Activated B cell treated with CpG ODN at 0.5 μM for 24 hours (primary cell): ENCODE measurements around the gene ENAH. TPM values are rescaled to one million over a fixed set of nuclear protein-coding genes. Genes with fewer than 3 reads are reported as not detected.

Experiments used
- ATAC-seq: fragments of 200-7000 bp; cut with Tn5 transposase; one replicate; pipeline ENCODE4 v1.10.0; 2021; ENCODE audit warnings: low read depth, mild to moderate bottlenecking, moderate library complexity
- CTCF ChIA-PET: fragments of 350-600 bp; sonication (Branson Sonifier 250); formaldehyde crosslinking; loops from one replicate; lab custom pipeline; 2021; ENCODE audit warnings: antibody characterized with exemption; lab: Charles Lee
- POLR2A ChIA-PET: fragments of 350-600 bp; sonication (Branson Sonifier 250); formaldehyde crosslinking; loops from one replicate; lab custom pipeline; 2021; ENCODE audit warnings: antibody characterized with exemption; lab: Charles Lee
- DNase-seq: peaks from one replicate; pipeline ENCODE4 v3.0.0; 2022
- H3K27ac Mint-ChIP-seq: one replicate; pipeline ENCODE4 v1.8.0; 2020; ENCODE audit warnings: mixed read lengths
- H3K27me3 Mint-ChIP-seq: one replicate; pipeline ENCODE4 v1.8.0; 2021; ENCODE audit warnings: mixed read lengths
- H3K36me3 Mint-ChIP-seq: one replicate; pipeline ENCODE4 v1.8.0; 2021; ENCODE audit warnings: low read depth, mixed read lengths
- H3K4me1 Mint-ChIP-seq: one replicate; pipeline ENCODE4 v1.8.0; 2021; ENCODE audit warnings: mixed read lengths
- H3K4me3 Mint-ChIP-seq: one replicate; pipeline ENCODE4 v1.8.0; 2020; ENCODE audit warnings: mild to moderate bottlenecking, mixed read lengths
- H3K9me3 Mint-ChIP-seq: one replicate; pipeline ENCODE4 v1.8.0; 2020; ENCODE audit warnings: mixed read lengths
- CTCF ChIP-seq: fragments of 200-600 bp; IDR thresholded peaks from one replicate; pipeline ENCODE4 v1.8.0; 2022; ENCODE audit warnings: antibody characterized with exemption, mild to moderate bottlenecking
- intact Hi-C: fragments of 100-400 bp; cut with micrococcal nuclease; formaldehyde crosslinking; loops from one replicate; pipeline ENCODE4 v1.15.1; 2024
- total RNA-seq: library from RNA; stranded (reverse); gene quantifications from 2 replicates; pipeline ENCODE4 v1.2.3, GENCODE V29; 2022

ENAH gene
- total RNA-seq, 1 donor from 2014 or later, result 1.2 TPM

GRCh38 chr1:225468270-225469020, 184.5 kb downstream of the ENAH start:
- Mint-ChIP-seq H3K4me1 (peaks cover 38% of the 10 kb centered on the region), H3K36me3 (no peaks in the 10 kb centered on the region), H3K4me3 (peak overlapping the region; percentile 90), H3K9me3 (no peaks in the 10 kb centered on the region), H3K27me3 (no peaks in the 10 kb centered on the region), H3K27ac (peak overlapping the region; percentile 98)
- ChIA-PET CTCF (interaction anchor here (1.0 to 2.6 kb wide), 7 partner anchors 9 to 519 kb away, joined by 3 to 21 read pairs (median 7); no protein-coding TSS in a partner anchor), POLR2A (interaction anchor here (0.5 to 4.4 kb wide), 21 partner anchors 10 to 1290 kb away, joined by 3 to 168 read pairs (median 9); partner anchors contain the start of genes H3-3A, LBR, PARP1 and PYCR2)
- DNase-seq (no peak), ATAC-seq (no peak)
- intact Hi-C loops, result loop anchor here (5.0 kb wide), 1 partner anchor 719 kb away; the partner anchor contains the start of gene ACBD3
- TF ChIP-seq CTCF, result no peak

- ChIA-PET POLR2A (interaction anchor here (0.6 to 4.4 kb wide), 28 partner anchors 11 to 940 kb away, joined by 3 to 168 read pairs (median 5); partner anchors contain the start of genes H3-3A, LBR, PARP1 and PYCR2), CTCF (interaction anchor here (1.0 to 2.6 kb wide), 9 partner anchors 10 to 940 kb away, joined by 3 to 21 read pairs (median 4); partner anchors contain the start of gene PARP1)
- DNase-seq, result peak; percentile 75
- Mint-ChIP-seq H3K4me1 (peaks cover 40% of the 10 kb centered on the region), H3K36me3 (no peaks in the 10 kb centered on the region), H3K27me3 (no peaks in the 10 kb centered on the region), H3K4me3 (peak overlapping the region; percentile 90), H3K27ac (peak overlapping the region; percentile 98), H3K9me3 (no peaks in the 10 kb centered on the region)
- TF ChIP-seq CTCF, result no peak
- intact Hi-C loops, result loop anchor here (1.0 to 5.0 kb wide), 8 partner anchors 22 to 720 kb away; partner anchors contain the start of genes ACBD3, H3-3A, LBR and PYCR2
- ATAC-seq, result peak; percentile 86
These were observed 185.5 kb downstream of the ENAH start for GRCh38 chr1:225467193-225468020.

GRCh38 chr1:225466848-225467192, 186.1 kb downstream of the ENAH start:
- ATAC-seq (no peak), DNase-seq (no peak)
- peak overlapping the region; percentile 90 for H3K4me3 Mint-ChIP-seq
- intact Hi-C loops, result loop anchor here (1.0 to 5.0 kb wide), 8 partner anchors 22 to 720 kb away; partner anchors contain the start of genes ACBD3, H3-3A, LBR and PYCR2
- ChIA-PET CTCF (interaction anchor here (1.2 to 2.6 kb wide), 7 partner anchors 10 to 941 kb away, joined by 3 to 21 read pairs (median 7); partner anchors contain the start of gene PARP1), POLR2A (interaction anchor here (0.6 to 4.4 kb wide), 20 partner anchors 12 to 941 kb away, joined by 3 to 168 read pairs (median 8); partner anchors contain the start of genes H3-3A, LBR, PARP1 and PYCR2)
- no peak for TF ChIP-seq CTCF
- no peaks in the 10 kb centered on the region for H3K36me3 Mint-ChIP-seq
- no peaks in the 10 kb centered on the region for H3K9me3 Mint-ChIP-seq
- H3K27me3 Mint-ChIP-seq, result no peaks in the 10 kb centered on the region
- peaks cover 40% of the 10 kb centered on the region for H3K4me1 Mint-ChIP-seq
- peak overlapping the region; percentile 98 for H3K27ac Mint-ChIP-seq

GRCh38 chr1:225465793-225466517, 187.0 kb downstream of the ENAH start:
- H3K4me3 Mint-ChIP-seq, result no peak overlapping the region
- no peaks in the 10 kb centered on the region for H3K27me3 Mint-ChIP-seq
- intact Hi-C loops, result loop anchor here (2.0 to 5.0 kb wide), 4 partner anchors 29 to 721 kb away; partner anchors contain the start of genes ACBD3, H3-3A and SRP9
- no peaks in the 10 kb centered on the region for H3K36me3 Mint-ChIP-seq
- CTCF ChIA-PET, result interaction anchor here (1.6 kb wide), 1 partner anchor 942 kb away, joined by 3 read pairs; the partner anchor contains the start of gene PARP1
- ATAC-seq, result no peak
- POLR2A ChIA-PET, result interaction anchor here (1.0 kb wide), 1 partner anchor 21 kb away, joined by 3 read pairs; no protein-coding TSS in a partner anchor
- H3K9me3 Mint-ChIP-seq, result no peaks in the 10 kb centered on the region
- H3K4me1 Mint-ChIP-seq, result peaks cover 40% of the 10 kb centered on the region
- no peak for TF ChIP-seq CTCF
- DNase-seq, result no peak
- H3K27ac Mint-ChIP-seq, result peak overlapping the region; percentile 78
